ENCODE data around the gene TMEM88. TPM values are rescaled to one million over a fixed set of nuclear protein-coding genes. Genes with fewer than 3 reads are reported as not detected.

The TMEM88 gene
- polyA plus RNA-seq, 1 donor from 2014 or later: 4.2 TPM

GRCh38 chr17:7846765-7847661 lies 7.9 kb upstream of the TMEM88 start:
- H3K79me2 ChIP-seq (replicated peaks; ENCODE audit: insufficient read depth, low read length): peaks cover 42% of the 10 kb centered on the region
- H3K27ac ChIP-seq (ENCODE audit: low read length): no peak overlapping the region
- no peaks in the 10 kb centered on the region for H3K27me3 ChIP-seq (ENCODE audit: insufficient read depth, low read depth, low read length)
- H3K9me3 ChIP-seq (ENCODE audit: low read length): no peaks in the 10 kb centered on the region
- no peaks in the 10 kb centered on the region for H3K9me2 ChIP-seq (ENCODE audit: insufficient read depth, low read length)
- no peak overlapping the region for H3K9ac ChIP-seq (ENCODE audit: low read length)
- H3K4me2 ChIP-seq (ENCODE audit: low read length): no peak overlapping the region
- no peak overlapping the region for H2AFZ ChIP-seq (ENCODE audit: low read depth, low read length)
- TF ChIP-seq SMC3 (conservative IDR thresholded peaks at IDR 0.05; ENCODE audit: poor library complexity): no peak
- no peak for TF ChIP-seq RAD21 (conservative IDR thresholded peaks at IDR 0.05)
- TF ChIP-seq MXI1 (conservative IDR thresholded peaks at IDR 0.05; ENCODE audit: poor library complexity, severe bottlenecking): no peak
- TF ChIP-seq TAF1 (IDR thresholded peaks at IDR 0.05; ENCODE audit: low read depth): no peak
- peaks cover 11% of the 10 kb centered on the region for H3F3A ChIP-seq (ENCODE audit: insufficient read depth, low read length, poor library complexity, severe bottlenecking)
- no peak overlapping the region for H3K4me3 ChIP-seq (ENCODE audit: low read length)
- peaks cover 79% of the 10 kb centered on the region for H4K20me1 ChIP-seq (ENCODE audit: insufficient read depth)
- peaks cover 8% of the 10 kb centered on the region for H3K36me3 ChIP-seq (ENCODE audit: insufficient read depth, low read length)

- no peak overlapping the region for H3K9ac ChIP-seq (ENCODE audit: low read length)
- TF ChIP-seq MXI1 (conservative IDR thresholded peaks at IDR 0.05; ENCODE audit: poor library complexity, severe bottlenecking) (no peak), EP300 (conservative IDR thresholded peaks at IDR 0.05; ENCODE audit: poor library complexity, severe bottlenecking) (no peak), REST (IDR thresholded peaks at IDR 0.05; ENCODE audit: borderline replicate concordance) (no peak), TAF1 (IDR thresholded peaks at IDR 0.05; ENCODE audit: low read depth) (no peak), RAD21 (conservative IDR thresholded peaks at IDR 0.05) (no peak), CTCF (IDR thresholded peaks at IDR 0.05; ENCODE audit: poor library complexity, severe bottlenecking) (no peak), EZH2 (IDR thresholded peaks at IDR 0.05; ENCODE audit: borderline replicate concordance, insufficient read depth, low read length, poor library complexity, severe bottlenecking) (no peak), SMC3 (conservative IDR thresholded peaks at IDR 0.05; ENCODE audit: poor library complexity) (no peak)
- no peak overlapping the region for H3K4me2 ChIP-seq (ENCODE audit: low read length)
- H3K27ac ChIP-seq (ENCODE audit: low read length): no peak overlapping the region
- H2AFZ ChIP-seq (ENCODE audit: low read depth, low read length): no peak overlapping the region
- H3K9me3 ChIP-seq (ENCODE audit: low read length): no peaks in the 10 kb centered on the region
- peaks cover 11% of the 10 kb centered on the region for H3F3A ChIP-seq (ENCODE audit: insufficient read depth, low read length, poor library complexity, severe bottlenecking)
- peaks cover 8% of the 10 kb centered on the region for H3K36me3 ChIP-seq (ENCODE audit: insufficient read depth, low read length)
- H3K79me2 ChIP-seq (replicated peaks; ENCODE audit: insufficient read depth, low read length): peaks cover 31% of the 10 kb centered on the region
- no peaks in the 10 kb centered on the region for H3K27me3 ChIP-seq (ENCODE audit: insufficient read depth, low read depth, low read length)
- no peak overlapping the region for H3K4me3 ChIP-seq (ENCODE audit: low read length)
- H3K9me2 ChIP-seq (ENCODE audit: insufficient read depth, low read length): no peaks in the 10 kb centered on the region
- peaks cover 79% of the 10 kb centered on the region for H4K20me1 ChIP-seq (ENCODE audit: insufficient read depth)
Measured at GRCh38 chr17:7848131-7848579, 6.7 kb upstream of the TMEM88 start.

Measured in neural cell (in vitro differentiated cells).